H9 (cell line): Measurements from ENCODE around the gene ZC3HAV1L. TPM values are rescaled to one million over a fixed set of nuclear protein-coding genes. Genes with fewer than 3 reads are reported as not detected.

ENCODE experiments used
- DNase-seq: peaks from one replicate; pipeline ENCODE4 v3.0.0-alpha.2; 2017
- H2AFZ ChIP-seq: one replicate; pipeline ENCODE4 v1.6.1; 2013; ENCODE audit warnings: mild to moderate bottlenecking, low read length, control low read depth, moderate library complexity
- H2AK5ac ChIP-seq: 2 replicates; pipeline ENCODE4 v1.6.1; 2013; ENCODE audit warnings: low read length, control low read depth, mixed read lengths; ENCODE audit not compliant: insufficient read length
- H2BK120ac ChIP-seq: one replicate; pipeline ENCODE4 v1.6.1; 2013; ENCODE audit warnings: low read depth, mild to moderate bottlenecking, low read length, control low read depth, inconsistent platforms; ENCODE audit not compliant: poor library complexity, severe bottlenecking
- H2BK12ac ChIP-seq: 2 replicates; pipeline ENCODE4 v1.6.1; 2013; ENCODE audit warnings: low read length, control low read depth, mixed read lengths, low read depth; ENCODE audit not compliant: insufficient read length
- H2BK15ac ChIP-seq: 2 replicates; pipeline ENCODE4 v1.6.1; 2013; ENCODE audit warnings: low read depth, low read length, control low read depth
- H2BK20ac ChIP-seq: one replicate; pipeline ENCODE4 v1.6.1; 2013; ENCODE audit warnings: low read depth, mild to moderate bottlenecking, low read length, control low read depth, inconsistent platforms; ENCODE audit not compliant: poor library complexity, severe bottlenecking
- H2BK5ac ChIP-seq: 2 replicates; pipeline ENCODE4 v1.6.1; 2013; ENCODE audit warnings: low read length, control low read depth, mixed read lengths; ENCODE audit not compliant: insufficient read length
- H3K14ac ChIP-seq: 2 replicates; pipeline ENCODE4 v1.6.1; 2013; ENCODE audit warnings: low read length, control low read depth; ENCODE audit not compliant: insufficient read depth
- H3K18ac ChIP-seq: 2 replicates; pipeline ENCODE4 v1.6.1; 2013; ENCODE audit warnings: low read depth, mild to moderate bottlenecking, mixed read lengths, low read length, control low read depth; ENCODE audit not compliant: insufficient read length
- H3K23ac ChIP-seq: 2 replicates; pipeline ENCODE4 v1.6.1; 2013; ENCODE audit warnings: low read length, control low read depth, mixed read lengths, low read depth; ENCODE audit not compliant: insufficient read length
- H3K23me2 ChIP-seq: 2 replicates; pipeline ENCODE4 v1.6.1; 2013; ENCODE audit warnings: low read depth, mild to moderate bottlenecking, mixed read lengths, low read length, control low read depth; ENCODE audit not compliant: insufficient read length, poor library complexity, severe bottlenecking
- H3K27ac ChIP-seq: 2 replicates; pipeline ENCODE4 v1.5.1; 2013; ENCODE audit warnings: low read length, control low read depth, mixed read lengths, low read depth; ENCODE audit not compliant: insufficient read length
- H3K27me3 ChIP-seq: 2 replicates; pipeline ENCODE4 v1.6.1; 2013; ENCODE audit warnings: low read length, control low read depth, inconsistent platforms; ENCODE audit not compliant: insufficient read depth
- H3K4ac ChIP-seq: 2 replicates; pipeline ENCODE4 v1.6.1; 2013; ENCODE audit warnings: low read depth, mild to moderate bottlenecking, control low read depth, inconsistent platforms, low read length, moderate library complexity
- H3K4me1 ChIP-seq: 2 replicates; pipeline ENCODE4 v1.6.1; 2013; ENCODE audit warnings: low read length, control low read depth, inconsistent platforms; ENCODE audit not compliant: insufficient read depth
- H3K4me2 ChIP-seq: 2 replicates; pipeline ENCODE4 v1.6.1; 2013; ENCODE audit warnings: low read length, control low read depth, mixed read lengths; ENCODE audit not compliant: insufficient read length, insufficient read depth
- H3K56ac ChIP-seq: 2 replicates; pipeline ENCODE4 v1.6.1; 2013; ENCODE audit warnings: low read depth, mild to moderate bottlenecking, mixed read lengths, low read length, control low read depth; ENCODE audit not compliant: insufficient read length
- H3K79me1 ChIP-seq: 2 replicates; pipeline ENCODE4 v1.6.1; 2013; ENCODE audit warnings: low read depth, mild to moderate bottlenecking, moderate library complexity, low read length, control low read depth, inconsistent platforms; ENCODE audit not compliant: insufficient read depth, poor library complexity, severe bottlenecking
- H3K79me2 ChIP-seq: 2 replicates; pipeline ENCODE4 v1.6.1; 2013; ENCODE audit warnings: low read length, control low read depth, inconsistent platforms; ENCODE audit not compliant: insufficient read depth
- H3K9ac ChIP-seq: 2 replicates; pipeline ENCODE4 v1.6.1; 2013; ENCODE audit warnings: low read length, control low read depth, mixed read lengths; ENCODE audit not compliant: insufficient read length; ENCODE audit errors: extremely low read depth
- H3K9me3 ChIP-seq: one replicate; pipeline ENCODE4 v1.6.1; 2013; ENCODE audit warnings: low read depth, low read length, inconsistent platforms; ENCODE audit not compliant: control insufficient read depth
- H3T11ph ChIP-seq: one replicate; pipeline ENCODE4 v1.6.1; 2013; ENCODE audit warnings: mild to moderate bottlenecking, low read length, control low read depth, inconsistent platforms
- H4K20me1 ChIP-seq: one replicate; pipeline ENCODE4 v1.6.1; 2013; ENCODE audit not compliant: control insufficient read depth, insufficient read length, insufficient read depth
- H4K5ac ChIP-seq: 2 replicates; pipeline ENCODE4 v1.6.1; 2013; ENCODE audit warnings: low read depth, mild to moderate bottlenecking, mixed read lengths, low read length, control low read depth; ENCODE audit not compliant: insufficient read length
- H4K8ac ChIP-seq: replicated peaks from 2 replicates; pipeline ENCODE4 v1.6.1; 2013; ENCODE audit warnings: low read length, control low read depth, mixed read lengths, low read depth; ENCODE audit not compliant: insufficient read length
- H4K91ac ChIP-seq: 2 replicates; pipeline ENCODE4 v1.6.1; 2013; ENCODE audit warnings: low read depth, mild to moderate bottlenecking, moderate library complexity, mixed read lengths, low read length, control low read depth; ENCODE audit not compliant: insufficient read length
- H3K27ac Mint-ChIP-seq, 3 experiments: 2 replicates in 2 of 3; 3 replicates in 1 of 3; pipeline ENCODE4 v1.8.0; 2020 to 2021; ENCODE audit warnings: mixed read lengths in 3 of 3, mild to moderate bottlenecking in 1 of 3, moderate library complexity in 1 of 3
- H3K27me3 Mint-ChIP-seq: 2 replicates; pipeline ENCODE4 v1.8.0; 2021; ENCODE audit warnings: low read depth, mild to moderate bottlenecking, moderate library complexity, mixed read lengths
- H3K36me3 Mint-ChIP-seq, 3 experiments: 2 replicates in 2 of 3; 3 replicates in 1 of 3; pipeline ENCODE4 v1.8.0; 2020 to 2021; ENCODE audit warnings: low read depth in 3 of 3, mixed read lengths in 3 of 3; ENCODE audit not compliant: insufficient read depth in 1 of 3
- H3K4me1 Mint-ChIP-seq, 2 experiments: 2 replicates each; pipeline ENCODE4 v1.8.0; 2020; ENCODE audit warnings: mixed read lengths in 2 of 2
- H3K4me3 Mint-ChIP-seq, 2 experiments: 2 replicates in 1 of 2; 3 replicates in 1 of 2; pipeline ENCODE4 v1.8.0; 2020 to 2021; ENCODE audit warnings: mild to moderate bottlenecking in 2 of 2, mixed read lengths in 2 of 2, moderate library complexity in 1 of 2
- H3K9me3 Mint-ChIP-seq, 2 experiments: 2 replicates in 1 of 2; 3 replicates in 1 of 2; pipeline ENCODE4 v1.8.0; 2020; ENCODE audit warnings: mild to moderate bottlenecking in 2 of 2, mixed read lengths in 2 of 2, moderate library complexity in 1 of 2
- WGBS: extraction: QIAGEN DNeasy Blood & Tissue Kit; methylation state at CpG from one replicate; pipeline ENCODE4 v1.1.7; 2013; ENCODE audit warnings: missing lambda C conversion rate, low lambda C conversion rate, mixed read lengths; ENCODE audit not compliant: insufficient read length; ENCODE audit errors: extremely low coverage; 5-methylcytosine and 5-hydroxymethylcytosine counted together
- total RNA-seq: library from RNA; stranded (reverse); gene quantifications from 2 replicates; pipeline ENCODE4 v1.2.1, GENCODE V29; 2021
- TF ChIP-seq, protein P1 (sequence below): fragments of 200-600 bp; sonication (generic); conservative IDR thresholded peaks from 3 replicates; pipeline ENCODE4 v1.8.0; 2021; ENCODE audit warnings: antibody characterized with exemption, mild to moderate bottlenecking

Gene ZC3HAV1L
- total RNA-seq, 1 experiment from 2014 or later, result not detected

DNA sequence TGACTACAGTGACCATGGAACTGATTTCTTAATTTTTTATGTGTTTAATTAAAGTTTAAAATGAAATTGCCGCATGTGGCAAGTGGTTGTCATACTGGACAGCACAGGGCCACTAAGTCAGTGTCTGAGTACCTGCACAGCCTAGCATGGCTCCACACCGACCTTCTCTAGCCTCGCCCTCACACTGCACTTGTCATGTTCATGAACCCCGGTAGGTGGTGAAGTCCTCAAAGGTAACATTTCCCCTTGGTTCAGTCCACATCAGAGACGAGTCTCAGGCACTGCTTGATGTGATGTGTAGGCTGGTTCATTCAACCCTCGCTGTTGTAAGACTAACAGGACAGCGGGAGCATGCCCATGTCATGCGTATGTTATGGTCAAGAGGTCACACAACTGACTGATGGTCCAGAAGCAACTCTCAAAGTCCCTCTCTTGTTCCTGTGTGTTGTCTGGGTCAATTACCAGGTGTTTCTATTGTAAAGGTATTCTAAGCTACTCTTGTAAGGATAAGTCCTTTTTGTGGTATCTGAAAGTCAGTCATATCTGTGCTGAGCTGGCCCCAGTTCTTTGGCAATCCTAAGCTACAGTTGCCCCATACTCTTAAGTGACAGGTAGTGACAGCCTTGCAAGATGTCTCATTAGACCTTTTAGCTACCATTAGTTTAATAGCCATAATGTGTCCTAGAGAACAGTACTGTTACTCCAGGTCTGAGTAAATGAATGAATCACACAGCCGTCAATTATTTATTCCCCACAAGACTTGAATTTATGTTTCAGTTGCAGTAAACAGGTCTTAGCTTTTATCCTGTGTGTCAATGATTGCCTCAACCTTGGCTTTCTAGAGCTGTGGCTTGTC lies 32.9 kb upstream of the ZC3HAV1L start:
- no peak overlapping the region for H3K23ac ChIP-seq
- H4K5ac ChIP-seq, result no peak overlapping the region
- no peak overlapping the region for H3K27ac ChIP-seq
- H2BK15ac ChIP-seq, result no peak overlapping the region
- H4K8ac ChIP-seq, result no peak overlapping the region
- H3K79me1 ChIP-seq, result no peaks in the 10 kb centered on the region
- H2BK120ac ChIP-seq, result no peak overlapping the region
- Mint-ChIP-seq H3K36me3 (peaks cover 23 to 65% (median 38%) of the 10 kb centered on the region in 3 experiments; a peak in 6 of 7 replicates), H3K9me3 (peaks cover 0 to 6% of the 10 kb centered on the region in 2 experiments; a peak in 2 of 5 replicates), H3K4me3 (no peak overlapping the region), H3K27me3 (no peaks in the 10 kb centered on the region), H3K4me1 (no peaks in the 10 kb centered on the region), H3K27ac (no peak overlapping the region)
- H3K79me2 ChIP-seq, result no peaks in the 10 kb centered on the region
- DNase-seq, result no peak
- H3K9ac ChIP-seq, result no peak overlapping the region
- H3K23me2 ChIP-seq, result no peaks in the 10 kb centered on the region
- peaks cover 7% of the 10 kb centered on the region for H3K9me3 ChIP-seq
- no peak overlapping the region for H2BK20ac ChIP-seq
- no peaks in the 10 kb centered on the region for H4K20me1 ChIP-seq
- H2BK12ac ChIP-seq, result no peak overlapping the region
- no peak overlapping the region for H2AFZ ChIP-seq
- TF ChIP-seq, protein P1, sequence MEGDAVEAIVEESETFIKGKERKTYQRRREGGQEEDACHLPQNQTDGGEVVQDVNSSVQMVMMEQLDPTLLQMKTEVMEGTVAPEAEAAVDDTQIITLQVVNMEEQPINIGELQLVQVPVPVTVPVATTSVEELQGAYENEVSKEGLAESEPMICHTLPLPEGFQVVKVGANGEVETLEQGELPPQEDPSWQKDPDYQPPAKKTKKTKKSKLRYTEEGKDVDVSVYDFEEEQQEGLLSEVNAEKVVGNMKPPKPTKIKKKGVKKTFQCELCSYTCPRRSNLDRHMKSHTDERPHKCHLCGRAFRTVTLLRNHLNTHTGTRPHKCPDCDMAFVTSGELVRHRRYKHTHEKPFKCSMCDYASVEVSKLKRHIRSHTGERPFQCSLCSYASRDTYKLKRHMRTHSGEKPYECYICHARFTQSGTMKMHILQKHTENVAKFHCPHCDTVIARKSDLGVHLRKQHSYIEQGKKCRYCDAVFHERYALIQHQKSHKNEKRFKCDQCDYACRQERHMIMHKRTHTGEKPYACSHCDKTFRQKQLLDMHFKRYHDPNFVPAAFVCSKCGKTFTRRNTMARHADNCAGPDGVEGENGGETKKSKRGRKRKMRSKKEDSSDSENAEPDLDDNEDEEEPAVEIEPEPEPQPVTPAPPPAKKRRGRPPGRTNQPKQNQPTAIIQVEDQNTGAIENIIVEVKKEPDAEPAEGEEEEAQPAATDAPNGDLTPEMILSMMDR, result no peak
- no CpG with 5 or more reads among the region's 9 CpGs for WGBS
- no peak overlapping the region for H2BK5ac ChIP-seq
- no peak overlapping the region for H3K18ac ChIP-seq
- no peak overlapping the region for H3K4me2 ChIP-seq
- no peaks in the 10 kb centered on the region for H3K27me3 ChIP-seq
- no peaks in the 10 kb centered on the region for H3K4me1 ChIP-seq
- no peak overlapping the region for H3K4ac ChIP-seq
- no peak overlapping the region for H2AK5ac ChIP-seq
- H3K56ac ChIP-seq, result no peak overlapping the region
- H3K14ac ChIP-seq, result no peak overlapping the region
- no peak overlapping the region for H4K91ac ChIP-seq
- no peak overlapping the region for H3T11ph ChIP-seq
